ENCODE results near the gene SLC25A4.

The SLC25A4 gene

DNA sequence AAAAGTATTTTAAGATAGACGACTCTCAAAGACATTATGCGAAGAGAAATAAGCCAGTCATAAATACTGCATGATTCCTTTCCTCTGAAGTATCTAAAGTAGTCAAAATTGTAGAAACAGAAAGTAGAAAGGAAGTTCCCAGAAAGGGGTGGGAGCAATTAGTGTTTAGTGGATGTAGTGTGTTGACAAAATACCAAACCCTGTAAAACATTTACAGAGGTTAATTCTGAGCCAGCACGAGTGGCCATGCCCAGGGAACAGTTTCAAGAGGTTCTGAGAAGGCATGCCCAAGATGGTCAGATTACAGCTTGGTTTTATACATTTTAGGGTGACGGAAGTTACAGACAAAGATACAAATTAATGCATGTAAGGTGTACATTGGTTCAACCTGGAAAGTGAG, 34.4 kb upstream of the SLC25A4 start:
- Histone ChIP-seq H3K79me2 (ENCODE audit: low read length) (no peaks in the 10 kb centered on the region), H3K36me3 (replicated peaks; ENCODE audit: low read depth, low read length) (no peaks in the 10 kb centered on the region), H3K4me3 (ENCODE audit: low read length) (no peak overlapping the region), H3K27ac (ENCODE audit: low read length) (no peak overlapping the region), H3K27me3 (ENCODE audit: low read depth, low read length) (no peaks in the 10 kb centered on the region), H3K9ac (ENCODE audit: low read length) (no peak overlapping the region), H3K9me3 (ENCODE audit: insufficient read depth, low read length) (no peaks in the 10 kb centered on the region), H4K20me1 (ENCODE audit: insufficient read depth, low read length) (no peaks in the 10 kb centered on the region), H3K4me2 (ENCODE audit: low read length) (no peak overlapping the region), H3K4me1 (ENCODE audit: low read length) (no peaks in the 10 kb centered on the region), H2AFZ (ENCODE audit: low read depth, low read length) (no peak overlapping the region)
- TF ChIP-seq CTCF (IDR thresholded peaks at IDR 0.05; ENCODE audit: low read depth, low read length) (no peak), EZH2phosphoT487 (IDR thresholded peaks at IDR 0.05; ENCODE audit: low read depth) (no peak)

GRCh38 chr4:185109736-185110135, 33.3 kb upstream of the SLC25A4 start:
- Histone ChIP-seq H3K4me1 (ENCODE audit: low read length) (no peaks in the 10 kb centered on the region), H3K27ac (ENCODE audit: low read length) (no peak overlapping the region), H3K4me2 (ENCODE audit: low read length) (no peak overlapping the region), H2AFZ (ENCODE audit: low read depth, low read length) (no peak overlapping the region), H3K27me3 (ENCODE audit: low read depth, low read length) (no peaks in the 10 kb centered on the region), H3K79me2 (ENCODE audit: low read length) (no peaks in the 10 kb centered on the region), H3K9ac (ENCODE audit: low read length) (no peak overlapping the region), H4K20me1 (ENCODE audit: insufficient read depth, low read length) (no peaks in the 10 kb centered on the region), H3K36me3 (replicated peaks; ENCODE audit: low read depth, low read length) (no peaks in the 10 kb centered on the region), H3K9me3 (ENCODE audit: insufficient read depth, low read length) (no peaks in the 10 kb centered on the region), H3K4me3 (ENCODE audit: low read length) (no peak overlapping the region)
- TF ChIP-seq EZH2phosphoT487 (IDR thresholded peaks at IDR 0.05; ENCODE audit: low read depth) (no peak), CTCF (IDR thresholded peaks at IDR 0.05; ENCODE audit: low read depth, low read length) (no peak)

GRCh38 chr4:185110375-185110823, 32.7 kb upstream of the SLC25A4 start:
- Histone ChIP-seq H3K9ac (ENCODE audit: low read length) (no peak overlapping the region), H3K9me3 (ENCODE audit: insufficient read depth, low read length) (no peaks in the 10 kb centered on the region), H4K20me1 (ENCODE audit: insufficient read depth, low read length) (no peaks in the 10 kb centered on the region), H3K27ac (ENCODE audit: low read length) (no peak overlapping the region), H3K27me3 (ENCODE audit: low read depth, low read length) (no peaks in the 10 kb centered on the region), H3K79me2 (ENCODE audit: low read length) (no peaks in the 10 kb centered on the region), H2AFZ (ENCODE audit: low read depth, low read length) (no peak overlapping the region), H3K36me3 (replicated peaks; ENCODE audit: low read depth, low read length) (no peaks in the 10 kb centered on the region), H3K4me2 (ENCODE audit: low read length) (no peak overlapping the region), H3K4me3 (ENCODE audit: low read length) (no peak overlapping the region), H3K4me1 (ENCODE audit: low read length) (no peaks in the 10 kb centered on the region)
- no peak for TF ChIP-seq EZH2phosphoT487 (IDR thresholded peaks at IDR 0.05; ENCODE audit: low read depth)
- TF ChIP-seq CTCF (IDR thresholded peaks at IDR 0.05; ENCODE audit: low read depth, low read length), result no peak

DNA sequence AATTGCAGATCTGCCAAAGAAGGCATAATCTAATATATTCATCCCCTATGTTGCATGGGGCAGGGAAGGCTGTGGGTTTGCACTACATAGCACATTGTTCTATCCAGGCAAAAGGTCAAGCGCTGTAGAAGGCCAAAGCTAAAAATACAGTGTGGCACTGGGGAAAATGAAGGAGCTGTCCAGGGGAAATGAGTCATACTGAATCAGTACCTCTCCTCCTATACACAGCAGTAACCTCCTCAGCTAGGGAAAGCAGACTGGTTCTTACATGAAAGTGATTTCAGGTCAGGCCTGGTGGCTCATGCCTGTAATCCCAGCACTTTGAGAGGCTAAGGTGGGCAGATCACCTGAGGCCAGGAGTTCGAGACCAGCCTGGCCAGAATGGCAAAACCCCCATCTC, 31.0 kb upstream of the SLC25A4 start:
- H3K4me1 ChIP-seq (ENCODE audit: low read length), result no peaks in the 10 kb centered on the region
- H3K27ac ChIP-seq (ENCODE audit: low read length), result no peak overlapping the region
- no peaks in the 10 kb centered on the region for H3K9me3 ChIP-seq (ENCODE audit: insufficient read depth, low read length)
- no peak overlapping the region for H3K4me2 ChIP-seq (ENCODE audit: low read length)
- H3K36me3 ChIP-seq (replicated peaks; ENCODE audit: low read depth, low read length), result no peaks in the 10 kb centered on the region
- no peak for TF ChIP-seq CTCF (IDR thresholded peaks at IDR 0.05; ENCODE audit: low read depth, low read length)
- TF ChIP-seq EZH2phosphoT487 (IDR thresholded peaks at IDR 0.05; ENCODE audit: low read depth), result no peak
- H4K20me1 ChIP-seq (ENCODE audit: insufficient read depth, low read length), result no peaks in the 10 kb centered on the region
- H3K27me3 ChIP-seq (ENCODE audit: low read depth, low read length), result no peaks in the 10 kb centered on the region
- no peak overlapping the region for H3K4me3 ChIP-seq (ENCODE audit: low read length)
- no peaks in the 10 kb centered on the region for H3K79me2 ChIP-seq (ENCODE audit: low read length)
- no peak overlapping the region for H3K9ac ChIP-seq (ENCODE audit: low read length)
- H2AFZ ChIP-seq (ENCODE audit: low read depth, low read length), result no peak overlapping the region
